HepG2 (cell line): ENCODE results near the gene HHIPL1. TPM values are rescaled to one million over a fixed set of nuclear protein-coding genes. Genes with fewer than 3 reads are reported as not detected.

Source experiments
- HNF1B ChIP-seq: sonication (generic); formaldehyde crosslinking; IDR thresholded peaks from 2 replicates; pipeline ENCODE4 v1.5.1; 2020; ENCODE audit warnings: mild to moderate bottlenecking, moderate library complexity, missing genetic modification reagents
- KDM5B ChIP-seq: sonication (generic); formaldehyde crosslinking; IDR thresholded peaks from 2 replicates; pipeline ENCODE4 v1.4.0; 2020; ENCODE audit warnings: missing genetic modification reagents, mild to moderate bottlenecking, borderline replicate concordance
- MED8 ChIP-seq: sonication (generic); formaldehyde crosslinking; IDR thresholded peaks from 2 replicates; pipeline ENCODE4 v1.8.1; 2023; ENCODE audit warnings: mild to moderate bottlenecking, missing genetic modification reagents; ENCODE audit not compliant: insufficient replicate concordance
- MXI1 ChIP-seq: IDR thresholded peaks from 3 replicates; pipeline ENCODE4 v1.6.1; 2012; ENCODE audit warnings: low read depth, low read length, inconsistent platforms, borderline replicate concordance
- NFATC3 ChIP-seq: sonication (generic); formaldehyde crosslinking; IDR thresholded peaks from 2 replicates; pipeline ENCODE4 v1.5.1; 2020; ENCODE audit warnings: mild to moderate bottlenecking, missing genetic modification reagents
- NFIC ChIP-seq: IDR thresholded peaks from 2 replicates; pipeline ENCODE4 v1.6.1; 2012; ENCODE audit warnings: mild to moderate bottlenecking, low read length, inconsistent platforms
- PRDM4 ChIP-seq: sonication (generic); formaldehyde crosslinking; IDR thresholded peaks from 2 replicates; pipeline ENCODE4 v1.9.0; 2021; ENCODE audit warnings: missing genetic modification reagents, borderline replicate concordance
- STAT5B ChIP-seq: sonication (generic); formaldehyde crosslinking; IDR thresholded peaks from 2 replicates; pipeline ENCODE4 v1.4.0; 2020; ENCODE audit warnings: missing genetic modification reagents
- TIGD3 ChIP-seq: sonication (generic); formaldehyde crosslinking; IDR thresholded peaks from 2 replicates; pipeline ENCODE4 v1.5.1; 2020; ENCODE audit warnings: mild to moderate bottlenecking, missing genetic modification reagents, borderline replicate concordance
- ZBTB2 ChIP-seq: sonication (generic); formaldehyde crosslinking; IDR thresholded peaks from 2 replicates; pipeline ENCODE4 v1.8.0; 2022; ENCODE audit warnings: low read depth, missing genetic modification reagents
- ZBTB26 ChIP-seq: IDR thresholded peaks from 2 replicates; pipeline ENCODE4 v1.6.1; 2016; ENCODE audit warnings: missing compliant biosample characterization, missing genetic modification reagents, borderline replicate concordance
- ZNF24 ChIP-seq: fragments of 450-650 bp; IDR thresholded peaks from 2 replicates; pipeline ENCODE4 v1.6.1; 2017; ENCODE audit warnings: antibody characterized with exemption, mild to moderate bottlenecking
- ZNF264 ChIP-seq: sonication (generic); formaldehyde crosslinking; IDR thresholded peaks from 2 replicates; pipeline ENCODE4 v1.4.0; 2020; ENCODE audit warnings: missing genetic modification reagents
- ZNF674 ChIP-seq: sonication (generic); formaldehyde crosslinking; IDR thresholded peaks from 2 replicates; pipeline ENCODE4 v1.5.0; 2020; ENCODE audit warnings: low read depth, mild to moderate bottlenecking, missing genetic modification reagents
- ZNF740 ChIP-seq: sonication (generic); formaldehyde crosslinking; IDR thresholded peaks from 2 replicates; pipeline ENCODE4 v1.4.0; 2020; ENCODE audit warnings: missing genetic modification reagents
- ZNF776 ChIP-seq: sonication (generic); formaldehyde crosslinking; IDR thresholded peaks from 2 replicates; pipeline ENCODE4 v1.4.0; 2020; ENCODE audit warnings: mild to moderate bottlenecking, missing genetic modification reagents
- ZNF841 ChIP-seq: sonication (generic); formaldehyde crosslinking; IDR thresholded peaks from 2 replicates; pipeline ENCODE4 v1.8.1; 2023; ENCODE audit warnings: missing genetic modification reagents, borderline replicate concordance
- polyA plus RNA-seq, 8 experiments: library from polyadenylated mRNA; depleted of rRNA in 3 of 8; stranded (reverse) in 7 of 8; unstranded in 1 of 8; fragments of >200 nt; fragmentation: Illumina TruSeq in 4 of 8; extraction: Trizol in 4 of 8; gene quantifications; 2 replicates each; pipeline versions ENCODE4 v1.2.1 to v1.2.3, GENCODE V29; 2011 to 2016; ENCODE audit warnings: low read depth in 4 of 8, missing spikeins in 1 of 8, mixed read lengths in 1 of 8; ENCODE audit not compliant: insufficient read depth in 1 of 8
- total RNA-seq, 5 experiments: library from RNA; depleted of rRNA; stranded (reverse); fragments of >200 nt; fragmentation: Illumina TruSeq; extraction: Trizol; gene quantifications; 2 replicates each; pipeline ENCODE4 v1.2.3, GENCODE V29; 2016; ENCODE audit warnings: low read depth in 1 of 5

Gene HHIPL1
- total and polyA plus RNA-seq, 2 of the 13 experiments (the other 11 are each of a cell fraction or from before 2014, with no cell fraction given): not detected

GRCh38 chr14:99603471-99604277 is 41.3 kb upstream of the HHIPL1 start, which contains the start of gene CCDC85C (continued):
- TF ChIP-seq HNF1B (no peak), ZNF674 (CRISPR knock-in tag) (peak; percentile 95), MED8 (CRISPR knock-in tag) (peak; percentile 61), ZNF776 (CRISPR knock-in tag) (peak; percentile 96; the same call in 1 of the 2 replicates), ZNF24 (no peak), MXI1 (no peak), NFATC3 (CRISPR knock-in tag) (no peak; the same call in 1 of the 2 replicates), ZNF264 (CRISPR knock-in tag) (peak; percentile 67; the same call in 1 of the 2 replicates), ZNF740 (CRISPR knock-in tag) (no peak), ZBTB26 (peak; percentile 74), NFIC (no peak), KDM5B (CRISPR knock-in tag) (peak; percentile 98), PRDM4 (CRISPR knock-in tag) (peak; percentile 85; the same call in 1 of the 2 replicates), ZBTB2 (CRISPR knock-in tag) (peak; percentile 86), ZNF841 (CRISPR knock-in tag) (peak; percentile 91; the same call in 1 of the 2 replicates), TIGD3 (CRISPR knock-in tag) (no peak), STAT5B (no peak)
